ENCODE data around the gene BPNT1.
A peak's percentile ranks its signal among the peaks of the same experiment; 100 is the strongest.
"Not testable (repeated sequence)": the region's sequence is repeated elsewhere in the genome, so short reads cannot be mapped to it uniquely, and the experiment has no call there.

The BPNT1 gene, protein sequence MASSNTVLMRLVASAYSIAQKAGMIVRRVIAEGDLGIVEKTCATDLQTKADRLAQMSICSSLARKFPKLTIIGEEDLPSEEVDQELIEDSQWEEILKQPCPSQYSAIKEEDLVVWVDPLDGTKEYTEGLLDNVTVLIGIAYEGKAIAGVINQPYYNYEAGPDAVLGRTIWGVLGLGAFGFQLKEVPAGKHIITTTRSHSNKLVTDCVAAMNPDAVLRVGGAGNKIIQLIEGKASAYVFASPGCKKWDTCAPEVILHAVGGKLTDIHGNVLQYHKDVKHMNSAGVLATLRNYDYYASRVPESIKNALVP

GRCh38 chr1:220089650-220090556 is at the start of gene BPNT1:
TSS of gene BPNT1 (minus strand) at chr1:220089788. CDS start at chr1:220079846, 9,942 bp downstream.
- peak; percentile 98 to 99 for DNase-seq (ENCODE audit: low read depth in 2 of 2)

GRCh38 chr1:220137019-220137786 is 47.6 kb upstream of the BPNT1 start:
- DNase-seq (ENCODE audit: low read depth in 2 of 2) = no peak

DNA sequence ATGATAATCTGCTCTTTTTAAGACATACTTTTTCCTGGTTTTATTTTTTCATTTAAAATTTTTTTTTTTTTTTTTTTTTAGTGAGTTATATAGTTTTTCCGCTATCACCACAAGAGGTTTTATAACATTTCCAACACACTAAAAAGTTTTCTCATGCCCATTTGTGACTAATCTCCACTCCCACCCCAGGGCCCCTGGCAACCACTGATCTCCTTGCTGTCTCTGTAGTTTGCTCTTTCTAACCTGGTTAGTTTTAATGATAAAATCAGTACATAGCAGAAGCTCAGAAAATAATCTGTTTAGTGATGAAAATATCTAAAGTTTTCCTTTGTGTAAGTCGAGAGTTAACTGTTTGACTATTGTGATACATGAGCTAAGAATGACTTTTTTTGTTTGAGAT is 46.2 kb upstream of the BPNT1 start:
- no peak for DNase-seq (ENCODE audit: low read depth in 2 of 2)

GRCh38 chr1:220129479-220130210 is 40.1 kb upstream of the BPNT1 start:
- no peak for DNase-seq (ENCODE audit: low read depth in 2 of 2)

GRCh38 chr1:220127076-220127475 is 37.5 kb upstream of the BPNT1 start:
- no peak for DNase-seq (ENCODE audit: low read depth in 2 of 2)

GRCh38 chr1:220124542-220124941 is 35.0 kb upstream of the BPNT1 start:
- no peak for DNase-seq (ENCODE audit: low read depth in 2 of 2)

DNA sequence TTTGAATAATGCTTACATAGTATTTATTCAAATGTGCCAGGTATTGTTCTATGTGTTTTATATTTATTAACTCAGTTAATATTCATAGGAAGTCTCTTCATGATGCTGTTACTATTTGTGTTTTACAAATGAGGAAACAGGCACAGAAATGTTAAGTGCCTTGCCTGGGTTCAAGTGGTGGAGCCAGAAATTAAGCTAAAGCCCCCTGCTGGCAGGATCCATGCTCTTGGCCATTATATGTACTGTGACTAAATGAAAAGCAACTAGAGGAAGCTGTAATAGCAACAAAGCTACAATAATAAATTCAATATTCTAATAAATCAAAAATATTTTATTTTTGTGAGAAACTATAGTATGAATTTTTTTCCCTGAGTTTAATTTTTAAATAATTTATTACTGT is 34.3 kb upstream of the BPNT1 start:
- no peak for DNase-seq (ENCODE audit: low read depth in 2 of 2)

DNA sequence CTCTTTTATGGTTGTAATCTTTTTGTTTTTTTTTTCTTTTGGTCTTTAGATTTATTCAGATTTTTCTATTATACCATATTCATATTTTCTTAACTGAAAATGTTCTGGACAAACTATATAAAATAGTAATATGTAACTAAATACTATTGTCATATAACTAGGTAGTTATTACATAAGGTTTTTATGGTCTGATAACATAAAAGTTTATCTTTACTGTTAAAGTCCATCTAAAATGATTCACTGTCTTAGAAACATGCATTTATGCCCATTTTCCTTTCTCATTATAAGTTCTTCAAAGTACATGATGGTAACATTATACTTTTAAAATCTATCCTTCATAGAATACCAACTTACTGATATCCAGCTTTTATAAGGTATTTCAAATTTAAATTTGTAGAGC is 33.5 kb upstream of the BPNT1 start:
- DNase-seq (ENCODE audit: low read depth in 2 of 2) = no peak

- DNase-seq (ENCODE audit: low read depth in 2 of 2) = no peak
Measured at GRCh38 chr1:220121791-220122530, 32.4 kb upstream of the BPNT1 start.

GRCh38 chr1:220119043-220119512 is 29.5 kb upstream of the BPNT1 start:
- DNase-seq (ENCODE audit: low read depth in 2 of 2) = no peak

DNA sequence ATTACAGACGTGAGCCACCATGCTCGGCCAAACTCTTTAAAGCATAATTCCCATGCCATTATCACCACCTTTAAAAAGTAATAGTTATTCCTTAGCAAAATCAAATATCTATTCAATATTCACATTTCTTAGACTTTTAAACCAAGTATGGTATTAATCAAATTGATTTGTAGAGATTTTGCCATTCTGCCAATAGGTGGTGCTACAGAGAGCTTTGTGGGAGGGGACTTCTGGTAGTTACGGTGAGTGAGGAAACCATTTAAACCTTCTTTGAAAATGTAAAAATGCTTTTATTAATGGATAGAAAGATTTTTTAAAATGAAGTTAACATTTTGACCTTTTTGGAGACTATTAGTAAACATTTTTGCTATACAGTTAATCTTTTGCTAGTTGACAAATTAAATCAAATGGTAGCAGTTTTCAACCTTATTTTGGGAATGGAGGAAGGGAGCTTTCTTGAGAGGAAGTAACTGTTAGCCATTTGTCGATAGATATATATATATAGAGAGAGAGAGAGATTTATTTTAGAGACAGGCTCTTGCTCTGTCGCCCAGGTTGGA is 23.6 kb upstream of the BPNT1 start:
- DNase-seq (ENCODE audit: low read depth in 2 of 2) = peak in 1 of 2 donors; percentile 10

DNA sequence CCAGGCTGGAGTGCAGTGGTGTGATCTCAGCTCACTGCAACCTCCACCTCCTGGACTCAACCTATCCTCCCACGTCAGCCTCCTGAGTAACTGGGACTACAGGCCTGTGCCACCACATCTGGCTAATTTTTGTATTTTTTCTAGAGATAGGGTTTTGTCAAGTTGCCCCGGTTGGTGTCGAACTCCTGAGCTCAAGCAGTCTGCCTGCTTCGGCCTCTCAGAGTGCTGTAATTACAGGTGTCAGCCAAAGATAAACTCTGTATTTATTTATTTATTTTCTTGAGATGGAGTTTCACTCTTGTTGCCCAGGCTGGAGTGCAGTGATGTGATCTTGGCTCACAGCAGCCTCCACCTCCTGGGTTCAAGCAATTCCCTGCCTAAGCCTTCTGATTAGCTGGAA is 23.0 kb upstream of the BPNT1 start:
- DNase-seq (ENCODE audit: low read depth in 2 of 2) = not testable (repeated sequence)

- not testable (repeated sequence) for DNase-seq (ENCODE audit: low read depth in 2 of 2)
Measured at GRCh38 chr1:220110473-220110872, 20.9 kb upstream of the BPNT1 start.

DNA sequence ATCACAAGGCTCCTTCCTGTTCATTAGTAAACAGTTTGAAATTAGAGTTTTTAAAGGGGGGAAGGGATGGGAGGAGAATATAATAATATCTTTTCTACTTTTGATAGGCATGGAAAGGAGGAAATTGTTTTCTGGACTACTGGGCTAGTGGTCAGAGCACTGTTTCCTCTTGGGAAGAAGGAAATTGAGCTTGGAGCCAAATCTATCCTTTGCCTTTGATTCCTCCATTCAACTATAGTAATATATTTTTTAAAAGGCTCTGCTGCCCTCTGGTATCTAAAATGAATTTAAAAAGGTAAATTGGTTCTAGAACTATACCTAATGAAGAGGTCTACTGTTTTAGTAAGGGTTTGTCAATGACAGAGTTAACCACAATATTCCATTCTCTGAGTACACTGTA is 10.2 kb upstream of the BPNT1 start:
- no peak for DNase-seq (ENCODE audit: low read depth in 2 of 2)

- peak; percentile 87 to 89 for DNase-seq (ENCODE audit: low read depth in 2 of 2)
Measured at GRCh38 chr1:220094016-220094911, 4.7 kb upstream of the BPNT1 start, which contains the start of gene IARS2. TSS of gene IARS2 (plus strand) at chr1:220094132. CDS start at chr1:220094217, 85 bp downstream.

DNA sequence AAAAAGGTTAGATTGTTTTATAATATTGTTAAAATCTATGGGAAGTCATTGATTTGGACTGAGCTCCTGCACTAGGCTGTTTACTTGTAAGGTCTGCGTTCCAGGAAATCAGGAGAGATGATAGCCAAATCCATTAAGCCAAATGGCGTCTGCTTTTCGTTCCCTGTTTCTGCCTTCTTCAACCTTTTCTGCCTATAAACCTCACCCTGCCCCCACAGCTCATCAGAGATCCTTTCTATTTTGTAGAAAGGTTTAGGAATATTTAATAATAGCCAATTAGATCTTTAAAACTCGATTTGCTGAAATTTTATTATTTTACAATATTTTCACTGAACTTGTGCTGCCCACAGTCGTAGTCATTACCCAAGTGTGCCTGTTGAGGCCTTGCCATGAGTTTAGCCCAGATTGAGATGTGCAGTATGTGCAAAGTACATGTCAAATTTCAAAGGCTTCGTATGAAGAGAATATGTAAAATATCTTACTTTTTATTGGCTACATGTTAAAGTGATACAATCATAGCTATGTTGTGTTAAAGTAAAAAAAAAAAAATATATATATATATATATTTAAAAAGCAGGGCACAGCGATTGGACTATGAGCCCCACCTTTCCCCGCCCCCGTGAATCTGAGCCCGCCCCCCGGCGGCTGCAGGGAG is 3.9 kb upstream of the BPNT1 start:
- no peak for DNase-seq (ENCODE audit: low read depth in 2 of 2)

DNA sequence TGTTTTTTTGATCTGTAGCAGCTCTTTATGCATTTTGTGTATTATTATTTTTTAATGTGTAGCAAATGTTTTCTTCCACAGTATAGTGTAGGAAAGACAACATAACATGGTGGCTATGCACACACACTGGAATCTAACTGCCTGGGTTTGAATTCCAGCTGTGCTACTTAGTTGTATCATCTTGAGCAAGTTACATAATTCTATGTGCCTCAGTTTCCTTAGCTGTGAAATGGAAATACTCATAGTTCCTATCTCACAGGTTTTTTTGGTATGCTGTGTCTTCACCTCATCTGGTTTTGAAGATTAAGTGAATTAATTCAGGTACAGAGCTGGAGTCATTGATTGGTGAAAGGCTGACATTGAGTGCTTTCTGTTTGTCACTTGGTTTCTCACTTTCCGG is 3.1 kb upstream of the BPNT1 start:
- DNase-seq (ENCODE audit: low read depth in 2 of 2) = no peak

- DNase-seq (ENCODE audit: low read depth in 2 of 2) = not testable (repeated sequence)
Measured at GRCh38 chr1:220086261-220086686, 3.3 kb downstream of the BPNT1 start.

- DNase-seq (ENCODE audit: low read depth in 2 of 2) = no peak
Measured at GRCh38 chr1:220084460-220084859, 5.1 kb downstream of the BPNT1 start.
